Measurements from ENCODE around the gene RAB7A. TPM values are rescaled to one million over a fixed set of nuclear protein-coding genes. Genes with fewer than 3 reads are reported as not detected.

RAB7A gene
- total RNA-seq, 1 experiment from 2014 or later, result 284 TPM

- no peaks in the 10 kb centered on the region for H3K36me3 ChIP-seq (ENCODE audit: control insufficient read depth, insufficient read depth, low read length)
- TF ChIP-seq CTCF (IDR thresholded peaks at IDR 0.05; ENCODE audit: insufficient read depth in 1 of 2, low read depth in 1 of 2, low read length in 1 of 2, severe bottlenecking in 1 of 2, unreplicated experiment in 1 of 2), result no peak
- Mint-ChIP-seq H3K36me3 (ENCODE audit: insufficient read depth, unreplicated experiment) (no peaks in the 10 kb centered on the region), H3K9me3 (ENCODE audit: unreplicated experiment) (no peaks in the 10 kb centered on the region), H3K4me1 (ENCODE audit: low read depth, unreplicated experiment) (peaks cover 12% of the 10 kb centered on the region), H3K27ac (ENCODE audit: unreplicated experiment) (no peak overlapping the region), H3K27me3 (ENCODE audit: insufficient read depth, unreplicated experiment) (no peaks in the 10 kb centered on the region), H3K4me3 (ENCODE audit: unreplicated experiment) (no peak overlapping the region)
- BruUV-seq (replicated peaks), result no TSS peak
- POLR2A ChIA-PET, result no interaction called here
- H3K27me3 ChIP-seq (replicated peaks; ENCODE audit: control insufficient read depth, insufficient read depth, low read length), result no peaks in the 10 kb centered on the region
- peaks cover 10% of the 10 kb centered on the region for H3K4me1 ChIP-seq
- CTCF ChIA-PET, result interaction anchor here (0.8 kb wide), 1 partner anchor 25 kb away, joined by 3 read pairs; no protein-coding TSS in a partner anchor
- H3K4me3 ChIP-seq (ENCODE audit: low read depth, low read length), result no peak overlapping the region
- DNase-seq, result no peak
- intact Hi-C loops (cut with micrococcal nuclease; ENCODE audit: unreplicated experiment), result no loop called here
- H3K9me3 ChIP-seq, result no peaks in the 10 kb centered on the region
Observed at GRCh38 chr3:128706086-128706615, 19.8 kb upstream of the RAB7A start.

- no peaks in the 10 kb centered on the region for H3K9me3 ChIP-seq
- no peaks in the 10 kb centered on the region for H3K9me3 Mint-ChIP-seq (ENCODE audit: unreplicated experiment)
- no peaks in the 10 kb centered on the region for H3K27me3 Mint-ChIP-seq (ENCODE audit: insufficient read depth, unreplicated experiment)
- POLR2A ChIA-PET, result no interaction called here
- no peak overlapping the region for H3K27ac Mint-ChIP-seq (ENCODE audit: unreplicated experiment)
- H3K4me3 Mint-ChIP-seq (ENCODE audit: unreplicated experiment), result no peak overlapping the region
- intact Hi-C loops (cut with micrococcal nuclease; ENCODE audit: unreplicated experiment), result no loop called here
- no peak overlapping the region for H3K4me3 ChIP-seq (ENCODE audit: low read depth, low read length)
- H3K27me3 ChIP-seq (replicated peaks; ENCODE audit: control insufficient read depth, insufficient read depth, low read length), result no peaks in the 10 kb centered on the region
- no TSS peak for BruUV-seq (replicated peaks)
- no peak for TF ChIP-seq CTCF (IDR thresholded peaks at IDR 0.05; ENCODE audit: insufficient read depth in 1 of 2, low read depth in 1 of 2, low read length in 1 of 2, severe bottlenecking in 1 of 2, unreplicated experiment in 1 of 2)
- H3K36me3 Mint-ChIP-seq (ENCODE audit: insufficient read depth, unreplicated experiment), result no peaks in the 10 kb centered on the region
- H3K36me3 ChIP-seq (ENCODE audit: control insufficient read depth, insufficient read depth, low read length), result no peaks in the 10 kb centered on the region
- DNase-seq, result no peak
- H3K4me1 Mint-ChIP-seq (ENCODE audit: low read depth, unreplicated experiment), result peaks cover 17% of the 10 kb centered on the region
- CTCF ChIA-PET, result interaction anchor here (1.2 kb wide), 1 partner anchor 28 kb away, joined by 6 read pairs; no protein-coding TSS in a partner anchor
- H3K4me1 ChIP-seq, result peaks cover 10% of the 10 kb centered on the region
Observed at GRCh38 chr3:128707928-128708494, 18.0 kb upstream of the RAB7A start.

- no peak overlapping the region for H3K4me3 Mint-ChIP-seq (ENCODE audit: unreplicated experiment)
- Histone ChIP-seq H3K36me3 (ENCODE audit: control insufficient read depth, insufficient read depth, low read length) (no peaks in the 10 kb centered on the region), H3K27me3 (replicated peaks; ENCODE audit: control insufficient read depth, insufficient read depth, low read length) (no peaks in the 10 kb centered on the region), H3K4me3 (ENCODE audit: low read depth, low read length) (no peak overlapping the region), H3K4me1 (peaks cover 10% of the 10 kb centered on the region), H3K9me3 (no peaks in the 10 kb centered on the region)
- DNase-seq, result no peak
- H3K9me3 Mint-ChIP-seq (ENCODE audit: unreplicated experiment), result no peaks in the 10 kb centered on the region
- CTCF ChIA-PET, result no interaction called here
- intact Hi-C loops (cut with micrococcal nuclease; ENCODE audit: unreplicated experiment), result no loop called here
- TF ChIP-seq CTCF (IDR thresholded peaks at IDR 0.05; ENCODE audit: insufficient read depth in 1 of 2, low read depth in 1 of 2, low read length in 1 of 2, severe bottlenecking in 1 of 2, unreplicated experiment in 1 of 2), result no peak
- no peaks in the 10 kb centered on the region for H3K36me3 Mint-ChIP-seq (ENCODE audit: insufficient read depth, unreplicated experiment)
- BruUV-seq (replicated peaks), result no TSS peak
- peaks cover 17% of the 10 kb centered on the region for H3K4me1 Mint-ChIP-seq (ENCODE audit: low read depth, unreplicated experiment)
- H3K27me3 Mint-ChIP-seq (ENCODE audit: insufficient read depth, unreplicated experiment), result no peaks in the 10 kb centered on the region
- POLR2A ChIA-PET, result no interaction called here
- no peak overlapping the region for H3K27ac Mint-ChIP-seq (ENCODE audit: unreplicated experiment)
Observed at GRCh38 chr3:128709038-128709437, 16.9 kb upstream of the RAB7A start.

Data from Caco-2 (cell line).